CD4-positive, alpha-beta T cell treated with Interleukin-4 for 4 hours (primary cell): Measurements from ENCODE around the gene SPPL3.
"Not testable (repeated sequence)": the region's sequence is repeated elsewhere in the genome, so short reads cannot be mapped to it uniquely, and the experiment has no call there.

ENCODE experiments used
- DNase-seq: peaks from one replicate; pipeline ENCODE4 v3.0.0-alpha.2; 2020

Gene SPPL3

GRCh38 chr12:120814203-120814902, 89.8 kb downstream of the SPPL3 start:
- DNase-seq, result no peak

GRCh38 chr12:120813588-120814153, 90.5 kb downstream of the SPPL3 start:
- DNase-seq, result no peak

- no peak for DNase-seq
These were observed 94.1 kb downstream of the SPPL3 start for GRCh38 chr12:120810021-120810420.

- DNase-seq, result no peak
These were observed 99.7 kb downstream of the SPPL3 start for GRCh38 chr12:120804428-120804827.

- DNase-seq, result no peak
These were observed 103.0 kb downstream of the SPPL3 start for GRCh38 chr12:120801146-120801545.

GRCh38 chr12:120800665-120801064, 103.5 kb downstream of the SPPL3 start:
- no peak for DNase-seq

GRCh38 chr12:120799243-120800045, 104.7 kb downstream of the SPPL3 start:
- no peak for DNase-seq

GRCh38 chr12:120798696-120799095, 105.5 kb downstream of the SPPL3 start:
- no peak for DNase-seq

- no peak for DNase-seq
These were observed 106.2 kb downstream of the SPPL3 start for GRCh38 chr12:120797677-120798642.

GRCh38 chr12:120795441-120796178, 108.5 kb downstream of the SPPL3 start:
- no peak for DNase-seq

GRCh38 chr12:120793357-120793756, 110.8 kb downstream of the SPPL3 start:
- DNase-seq, result no peak

- DNase-seq, result not testable (repeated sequence)
These were observed 111.7 kb downstream of the SPPL3 start for GRCh38 chr12:120792456-120792855.

GRCh38 chr12:120791669-120792176, 112.4 kb downstream of the SPPL3 start:
- DNase-seq, result no peak

GRCh38 chr12:120790114-120790513, 114.0 kb downstream of the SPPL3 start:
- no peak for DNase-seq

- no peak for DNase-seq
These were observed 116.3 kb downstream of the SPPL3 start for GRCh38 chr12:120787889-120788288.

- DNase-seq, result no peak
These were observed 119.4 kb downstream of the SPPL3 start for GRCh38 chr12:120784804-120785203.

GRCh38 chr12:120783197-120783596, 121.0 kb downstream of the SPPL3 start:
- DNase-seq, result peak; percentile 55

- DNase-seq, result no peak
These were observed 128.2 kb downstream of the SPPL3 start for GRCh38 chr12:120775862-120776552.

- no peak for DNase-seq
These were observed 129.8 kb downstream of the SPPL3 start for GRCh38 chr12:120774169-120774916.

GRCh38 chr12:120771097-120771496, 133.1 kb downstream of the SPPL3 start:
- no peak for DNase-seq
